ENCODE measurements around the gene LHFPL2.

- TF ChIP-seq POLR2A (IDR thresholded peaks at IDR 0.05): no peak
- TF ChIP-seq CTCF (IDR thresholded peaks at IDR 0.05 in 8 of 11, conservative IDR thresholded peaks at IDR 0.05 in 3 of 11): no peak
These were observed 17.5 kb upstream of the LHFPL2 start for GRCh38 chr5:78666041-78666444.

Measured in spleen (tissue), 7 donors.